NCI-H2171 (cell line): ENCODE data around the gene PVALEF.

Experiments
- DNase-seq: peaks from one replicate; lab custom pipeline; 2025; lab: John Stamatoyannopoulos, UW

PVALEF gene

DNA sequence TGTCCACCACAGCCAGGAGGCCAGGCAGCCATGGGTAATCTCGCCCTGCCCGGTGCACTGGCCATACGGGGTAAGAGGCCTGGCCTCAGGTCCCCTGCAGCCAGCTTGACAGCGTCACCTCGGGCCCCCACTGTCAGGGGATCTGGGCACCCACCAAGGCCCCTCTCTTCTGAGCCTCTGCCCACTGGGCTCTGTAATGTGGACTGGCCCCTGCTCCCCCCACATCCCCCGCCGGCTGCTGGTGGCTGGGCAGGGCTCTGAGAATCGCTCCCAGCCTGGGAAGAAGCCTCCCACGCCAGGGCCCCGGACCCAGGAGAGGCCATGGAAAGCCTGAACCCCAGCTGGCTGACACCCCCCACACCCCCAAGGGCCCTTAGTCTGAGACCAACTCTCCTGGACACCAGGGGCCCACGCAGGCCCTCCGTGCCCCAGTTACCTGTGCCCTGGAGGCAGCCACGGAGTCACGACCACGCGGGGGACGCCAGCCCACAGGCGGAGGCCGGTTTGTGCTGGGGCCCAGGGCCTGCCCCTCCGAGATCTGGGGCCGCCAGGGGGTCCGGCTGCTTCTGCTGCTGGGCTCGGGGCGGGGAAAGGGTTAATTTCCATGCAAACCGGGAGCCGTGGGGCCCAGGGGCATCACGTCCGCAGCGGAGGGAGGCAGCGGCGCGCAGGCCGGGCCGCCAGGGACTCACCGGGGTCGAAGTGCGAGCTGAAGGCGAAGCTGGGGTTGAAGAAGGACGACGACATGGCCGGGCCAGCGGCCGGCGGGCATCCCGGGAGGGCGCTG, at the start of gene PVALEF:
Gene PVALEF (plus strand): TSS at position 262 of the 787 bp plus-strand sequence. CDS start 15,720 bp downstream, outside the sequence.
- DNase-seq, result no peak

DNA sequence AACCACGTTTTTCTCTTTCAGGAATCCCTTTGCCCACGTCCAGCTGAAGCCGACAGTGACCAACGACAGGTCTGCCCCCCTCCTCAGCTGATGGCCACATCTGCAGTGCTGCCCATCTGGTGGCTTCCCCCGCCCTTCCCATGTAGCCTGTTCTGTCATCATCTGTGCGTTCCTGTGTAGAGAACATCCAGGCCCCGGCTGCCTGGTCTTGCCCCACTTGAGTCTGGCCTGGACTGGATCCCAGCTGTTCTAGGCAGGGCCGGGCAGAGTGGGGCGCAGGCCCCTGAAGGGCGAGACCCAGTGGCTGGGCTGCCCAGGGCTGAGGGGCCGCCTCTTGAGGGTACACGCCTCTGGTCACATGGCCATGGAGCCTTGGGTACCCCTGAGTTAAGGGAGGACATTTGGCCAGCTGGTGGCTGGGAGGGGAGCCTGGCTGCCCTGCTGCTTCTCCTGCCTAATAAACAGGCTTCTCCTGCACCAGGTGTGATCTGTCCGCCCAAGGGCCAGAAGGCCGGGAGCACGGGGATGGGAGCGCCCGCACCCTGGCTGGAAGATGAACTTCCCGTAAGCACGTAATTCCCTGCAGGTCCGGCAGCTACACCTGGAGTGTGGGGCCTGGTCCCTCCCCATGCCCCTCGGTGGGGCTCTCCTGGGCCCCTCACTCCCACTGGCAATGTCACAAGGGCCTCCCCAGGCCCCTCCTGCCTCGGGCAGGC, 49.4 kb upstream of the PVALEF start:
- no peak for DNase-seq

- DNase-seq, result no peak
These were observed 48.6 kb upstream of the PVALEF start for GRCh38 chr17:81116704-81117103.

DNA sequence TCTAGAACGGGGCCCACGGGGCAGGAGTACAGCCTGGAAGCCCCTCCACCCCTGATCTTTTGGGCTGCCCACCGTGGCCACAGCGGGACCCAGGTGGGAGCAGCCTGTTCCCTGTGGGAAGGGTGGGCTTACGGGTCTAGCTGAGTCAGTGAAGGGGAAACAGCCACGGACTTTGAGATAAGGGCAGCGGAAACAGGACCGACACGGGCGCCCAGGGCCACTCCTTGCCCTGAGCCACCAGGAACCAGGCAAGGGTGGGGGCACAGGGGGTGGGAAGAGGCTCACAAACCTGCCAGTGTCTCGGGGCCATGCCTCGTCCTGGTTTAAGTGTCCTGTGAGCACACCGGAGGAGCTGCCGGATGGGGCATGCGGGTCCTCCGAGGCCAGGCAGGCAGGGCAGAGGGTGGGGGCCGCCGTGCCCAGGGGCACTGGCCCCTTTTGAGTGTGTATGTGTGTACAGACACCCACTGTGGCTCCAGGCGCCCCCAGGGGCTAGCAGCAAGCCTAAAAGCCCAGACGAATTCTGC, 47.6 kb upstream of the PVALEF start:
- no peak for DNase-seq

DNA sequence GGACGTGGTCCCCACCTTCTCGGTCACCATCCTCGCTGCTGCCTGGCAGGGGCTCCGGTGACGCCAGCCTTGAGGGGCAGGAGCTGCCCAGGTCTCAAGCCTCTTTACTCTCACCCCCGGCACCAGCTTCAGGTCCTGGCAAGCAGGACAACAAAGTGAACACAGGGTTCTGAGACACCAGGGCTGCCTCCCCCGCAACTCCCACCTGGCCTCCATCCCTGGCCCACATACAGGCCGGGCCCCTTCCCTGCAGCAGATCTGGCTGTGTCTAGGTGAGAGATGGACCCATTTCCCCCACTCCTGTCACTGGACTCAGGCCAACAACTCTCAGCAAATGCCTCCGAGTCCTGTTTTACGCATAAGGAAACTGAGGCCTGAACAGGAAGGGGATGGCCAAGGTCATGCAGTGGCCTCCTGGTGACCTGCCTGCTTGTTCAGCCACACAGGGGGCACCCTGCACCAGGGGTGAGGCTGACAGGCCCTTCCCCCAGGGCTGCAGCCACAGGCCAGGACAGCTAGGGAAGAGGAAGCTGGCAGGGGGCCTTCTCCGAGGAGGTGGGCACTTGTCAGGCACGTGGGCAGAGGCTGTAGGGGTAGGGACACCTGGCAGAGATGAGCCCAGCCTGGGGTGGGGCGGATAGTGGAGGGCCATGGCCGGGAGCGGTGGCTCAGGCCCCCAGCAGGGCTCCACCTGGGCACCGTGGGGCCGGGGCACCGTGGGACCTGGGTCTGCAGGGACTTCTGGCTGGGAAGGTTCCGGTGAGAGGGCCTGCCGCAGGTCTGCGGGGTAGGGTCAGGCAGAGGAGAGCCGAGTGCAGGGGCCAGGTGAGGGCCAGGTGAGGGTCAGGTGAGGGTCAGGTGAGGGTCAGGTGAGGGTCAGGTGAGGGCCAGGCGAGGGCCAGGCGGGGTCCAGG, 46.7 kb upstream of the PVALEF start:
- DNase-seq, result no peak

GRCh38 chr17:81119223-81120148, 45.8 kb upstream of the PVALEF start:
- no peak for DNase-seq

GRCh38 chr17:81120149-81120484, 45.2 kb upstream of the PVALEF start:
- no peak for DNase-seq

DNA sequence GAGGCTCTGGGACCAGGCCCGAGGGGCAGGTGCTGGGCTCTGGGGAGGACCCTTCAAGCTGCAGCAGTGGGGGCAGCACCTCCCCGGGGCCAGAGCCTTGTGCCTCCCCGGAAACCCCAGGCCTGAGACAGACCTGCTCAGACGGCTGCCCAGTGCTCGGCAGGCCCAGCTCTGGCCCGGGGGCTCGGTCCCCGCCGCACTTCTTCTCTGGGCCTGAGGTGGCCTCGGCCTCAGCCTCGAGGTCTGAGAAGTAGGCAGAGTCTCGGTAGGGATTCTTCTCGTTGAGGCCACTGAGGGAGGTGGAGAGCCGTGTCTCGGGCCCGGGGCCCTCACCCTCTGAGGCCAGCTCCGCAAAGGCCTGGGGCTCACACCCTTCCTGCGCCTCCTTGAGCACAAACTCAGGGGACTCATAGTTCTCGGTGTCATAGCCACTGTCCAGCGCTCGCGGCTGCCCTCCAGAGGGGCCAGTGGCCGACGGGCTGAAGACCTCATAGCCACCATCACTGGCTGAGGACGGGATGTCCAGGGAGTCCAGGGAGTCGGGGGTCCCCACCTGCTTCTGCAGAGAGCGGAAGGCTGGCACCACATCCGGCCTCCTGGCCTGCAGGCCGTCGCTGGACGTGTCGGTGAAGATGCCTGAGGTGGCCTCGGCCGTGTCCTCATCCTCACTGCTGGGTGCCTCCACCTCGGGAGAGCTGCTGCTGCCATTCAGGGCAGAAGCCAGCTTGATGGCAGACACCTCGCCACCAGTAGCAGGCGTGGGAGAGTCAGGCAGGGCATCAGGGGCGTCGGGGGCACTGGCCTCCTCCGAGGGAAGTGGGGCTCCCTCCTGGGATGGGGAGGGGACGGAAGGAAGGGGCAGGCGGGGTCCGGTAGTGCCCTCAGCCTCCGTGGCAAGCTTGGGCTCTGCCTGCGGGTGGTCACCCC, 44.3 kb upstream of the PVALEF start:
- DNase-seq, result no peak

DNA sequence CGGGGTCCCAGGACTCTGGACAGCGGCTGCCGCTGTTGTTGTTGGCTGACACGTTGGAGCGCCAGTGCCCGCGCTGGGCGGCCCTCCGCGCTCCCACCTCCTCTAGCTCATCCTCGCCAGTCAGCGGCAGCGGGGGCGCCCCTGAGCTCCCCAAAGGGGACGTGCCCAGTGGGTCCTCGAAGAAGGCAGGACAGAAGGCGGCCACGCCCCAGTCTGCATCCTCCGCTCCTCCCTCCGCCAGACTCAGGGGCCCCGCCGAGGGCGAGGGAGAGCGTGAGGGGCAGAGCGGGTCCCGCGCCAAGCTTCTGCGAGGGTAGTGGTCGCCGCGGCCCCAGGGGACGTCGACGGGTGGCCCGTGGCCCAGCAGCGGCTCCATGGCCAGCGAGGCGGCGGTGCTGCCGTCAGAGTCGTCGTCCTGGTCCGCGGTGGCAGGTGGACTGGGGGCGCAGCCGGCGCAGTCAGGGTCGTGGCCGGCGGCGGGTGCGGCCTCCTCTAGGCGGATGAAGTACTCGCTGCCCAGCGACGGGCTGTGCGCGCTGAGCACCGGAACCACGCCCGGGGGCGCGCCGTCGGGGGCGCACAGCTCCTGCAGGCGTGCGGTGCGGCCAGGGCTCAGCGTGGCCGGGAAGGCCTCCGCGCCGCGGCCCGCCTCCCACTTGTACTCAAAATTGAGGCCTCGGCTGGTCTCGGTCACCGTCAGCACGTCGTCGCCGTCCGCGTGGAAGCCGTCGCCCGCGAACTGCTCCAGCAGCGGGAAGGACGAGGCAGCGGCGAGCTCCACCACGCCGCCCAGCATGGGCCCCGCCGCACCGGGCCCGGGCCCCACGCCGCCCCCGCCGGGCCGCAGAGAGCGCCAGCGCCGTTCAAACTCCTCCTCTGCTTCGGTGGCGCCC, 43.2 kb upstream of the PVALEF start:
- no peak for DNase-seq

- no peak for DNase-seq
These were observed 42.0 kb upstream of the PVALEF start for GRCh38 chr17:81123052-81124048.

- DNase-seq, result no peak
These were observed 40.9 kb upstream of the PVALEF start for GRCh38 chr17:81124377-81124776.

DNA sequence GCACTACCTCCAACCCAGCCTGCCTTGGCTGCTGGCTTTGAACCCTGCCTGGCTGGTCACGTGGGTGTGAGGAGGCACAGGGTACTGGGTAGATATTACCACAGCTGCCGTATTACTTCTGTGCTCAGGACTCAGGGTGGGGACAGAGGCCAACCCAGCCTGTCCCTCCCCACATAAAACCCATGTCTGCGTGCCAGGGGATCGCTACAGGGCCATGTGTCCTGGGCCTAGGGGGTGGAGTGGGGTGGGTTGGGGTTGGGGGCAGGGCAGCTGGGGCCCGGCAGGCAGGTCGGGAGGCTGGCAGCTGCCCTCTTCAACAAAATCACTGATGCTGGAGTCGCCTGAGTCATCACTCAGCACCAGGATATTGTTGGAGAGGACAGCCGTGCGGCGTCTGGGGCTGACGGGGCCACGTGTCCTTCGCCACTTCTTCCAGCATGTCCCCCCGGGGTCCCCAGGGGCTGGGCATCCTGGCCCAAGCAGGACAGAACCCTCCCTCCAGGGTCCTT, 39.7 kb upstream of the PVALEF start:
- DNase-seq, result no peak

DNA sequence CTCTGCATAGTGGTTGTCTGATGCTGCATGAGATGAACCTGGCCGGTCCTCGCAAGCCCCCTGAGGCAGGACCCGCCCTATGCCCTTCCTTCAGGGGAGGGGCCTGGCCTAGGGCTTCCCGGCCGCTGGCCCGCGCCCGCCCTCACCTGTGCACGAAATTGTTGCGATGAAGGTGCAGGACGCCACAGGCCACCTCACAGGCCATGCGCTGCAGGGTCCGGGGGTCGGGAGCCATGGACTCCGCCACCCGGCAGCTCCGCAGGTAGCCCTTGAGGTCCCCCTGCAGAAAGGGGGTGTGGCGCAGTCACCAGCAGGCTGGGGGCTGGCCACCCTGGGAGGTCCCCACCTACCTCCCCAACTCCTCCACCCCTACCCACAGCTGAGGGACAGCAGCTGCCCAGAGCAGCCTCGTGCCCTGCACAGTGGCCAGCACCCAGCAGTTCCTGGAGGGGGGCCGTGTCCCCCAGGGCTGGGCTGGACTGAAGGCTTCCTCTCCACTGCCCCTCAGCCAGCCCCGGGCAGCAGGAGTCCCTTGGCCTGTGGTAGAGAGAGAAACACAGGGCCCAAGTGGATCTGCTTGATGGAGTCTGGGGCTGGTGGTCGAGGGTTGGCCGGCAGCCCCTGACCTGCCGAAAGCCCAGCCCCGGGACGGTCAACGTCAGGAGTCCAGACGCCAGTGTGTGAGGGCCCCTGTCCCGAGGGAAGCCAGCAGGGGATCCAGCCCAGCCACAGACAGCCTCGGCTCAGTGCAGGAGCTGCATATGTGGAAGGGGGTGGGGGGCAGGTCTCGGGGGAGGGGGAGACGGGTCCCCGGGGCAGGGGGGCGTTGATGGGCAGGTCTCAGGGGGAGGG, 38.8 kb upstream of the PVALEF start:
- DNase-seq, result no peak

DNA sequence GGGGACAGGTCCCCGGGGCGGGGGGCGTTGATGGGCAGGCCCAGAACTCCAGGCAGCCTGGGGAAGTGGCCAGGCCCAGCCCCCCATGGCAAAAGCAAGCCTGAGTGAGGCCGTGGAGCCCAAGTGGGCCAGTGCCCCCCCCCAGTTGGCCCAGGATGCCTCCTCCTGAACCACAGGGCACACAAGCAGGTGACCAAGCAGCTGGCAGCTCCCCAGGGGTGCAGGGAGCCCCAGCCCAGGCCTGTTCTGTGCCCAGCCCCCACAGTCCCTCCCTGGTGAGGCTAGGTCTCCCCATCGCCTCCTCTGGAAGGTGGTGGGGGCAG, 38.2 kb upstream of the PVALEF start:
- no peak for DNase-seq

GRCh38 chr17:81127526-81128177, 37.7 kb upstream of the PVALEF start:
- no peak for DNase-seq

DNA sequence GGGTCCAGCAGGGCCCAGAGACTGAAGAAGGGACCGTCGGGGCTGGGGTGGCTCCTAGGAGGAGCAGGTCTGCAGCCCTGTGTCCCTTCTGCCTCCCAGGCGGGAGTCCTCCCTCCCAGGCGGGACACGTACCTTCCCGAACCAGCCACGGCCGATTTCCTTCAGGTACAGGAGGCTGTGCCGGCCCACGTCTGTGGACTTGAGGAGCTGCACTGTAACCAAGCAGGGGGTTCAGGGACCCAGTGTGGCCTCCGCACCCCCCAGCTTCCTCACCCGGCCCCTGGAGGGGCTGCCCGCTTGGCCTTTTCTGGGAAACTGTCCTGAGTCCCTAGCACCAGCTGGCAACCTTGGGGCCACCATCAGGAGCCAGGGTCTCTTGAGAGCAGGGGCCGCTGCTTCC, 37.0 kb upstream of the PVALEF start:
- DNase-seq, result no peak
